ENCODE measurements around the gene ATP11A.

DNA sequence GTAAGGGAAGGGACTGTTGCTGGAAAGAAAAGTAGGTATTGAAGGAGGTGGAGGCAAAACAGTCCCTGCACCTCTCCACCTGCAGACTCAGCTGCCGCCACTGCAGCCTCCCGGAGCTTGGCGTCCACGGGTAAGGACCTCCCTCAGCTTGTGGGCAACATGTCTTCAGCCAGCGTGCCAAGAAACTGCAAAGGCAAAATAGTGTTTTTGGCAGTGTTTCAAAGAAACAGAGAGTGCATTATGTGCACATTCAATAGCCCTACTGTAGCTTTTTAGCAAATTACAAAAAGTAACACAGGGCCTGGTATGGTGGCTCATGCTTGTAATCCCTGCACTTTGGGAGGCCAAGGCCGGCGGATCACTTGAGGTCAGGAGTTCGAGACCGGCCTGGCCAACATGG, 57.4 kb downstream of the ATP11A start:
- TF ChIP-seq EP300 (IDR thresholded peaks at IDR 0.05) (no peak), POLR2A (IDR thresholded peaks at IDR 0.05) (no peak), POLR2AphosphoS5 (IDR thresholded peaks at IDR 0.05) (no peak)
- TF ChIP-seq, protein P1, sequence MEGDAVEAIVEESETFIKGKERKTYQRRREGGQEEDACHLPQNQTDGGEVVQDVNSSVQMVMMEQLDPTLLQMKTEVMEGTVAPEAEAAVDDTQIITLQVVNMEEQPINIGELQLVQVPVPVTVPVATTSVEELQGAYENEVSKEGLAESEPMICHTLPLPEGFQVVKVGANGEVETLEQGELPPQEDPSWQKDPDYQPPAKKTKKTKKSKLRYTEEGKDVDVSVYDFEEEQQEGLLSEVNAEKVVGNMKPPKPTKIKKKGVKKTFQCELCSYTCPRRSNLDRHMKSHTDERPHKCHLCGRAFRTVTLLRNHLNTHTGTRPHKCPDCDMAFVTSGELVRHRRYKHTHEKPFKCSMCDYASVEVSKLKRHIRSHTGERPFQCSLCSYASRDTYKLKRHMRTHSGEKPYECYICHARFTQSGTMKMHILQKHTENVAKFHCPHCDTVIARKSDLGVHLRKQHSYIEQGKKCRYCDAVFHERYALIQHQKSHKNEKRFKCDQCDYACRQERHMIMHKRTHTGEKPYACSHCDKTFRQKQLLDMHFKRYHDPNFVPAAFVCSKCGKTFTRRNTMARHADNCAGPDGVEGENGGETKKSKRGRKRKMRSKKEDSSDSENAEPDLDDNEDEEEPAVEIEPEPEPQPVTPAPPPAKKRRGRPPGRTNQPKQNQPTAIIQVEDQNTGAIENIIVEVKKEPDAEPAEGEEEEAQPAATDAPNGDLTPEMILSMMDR (IDR thresholded peaks at IDR 0.05): no peak

Data from sigmoid colon (tissue), 4 donors.